CD4-positive, alpha-beta T cell (primary cell): ENCODE results near the gene YIF1A. TPM values are rescaled to one million over a fixed set of nuclear protein-coding genes. Genes with fewer than 3 reads are reported as not detected.
A peak's percentile ranks its signal among the peaks of the same experiment; 100 is the strongest.

Source experiments
- ATAC-seq: fragments of 200-7000 bp; cut with Tn5 transposase; one replicate; pipeline ENCODE4 v1.10.0; 2022; ENCODE audit warnings: mild to moderate bottlenecking; ENCODE audit not compliant: poor library complexity
- CTCF ChIA-PET: fragments of 350-600 bp; sonication (Branson Sonifier 250); formaldehyde crosslinking; loops from one replicate; lab custom pipeline; 2021; ENCODE audit warnings: antibody characterized with exemption, inconsistent platforms; lab: Charles Lee
- POLR2A ChIA-PET: fragments of 350-600 bp; sonication (Branson Sonifier 250); formaldehyde crosslinking; loops from one replicate; lab custom pipeline; 2021; ENCODE audit warnings: antibody characterized with exemption, inconsistent platforms; lab: Charles Lee
- DNase-seq, 14 experiments: peaks; one replicate each; pipeline ENCODE4 v3.0.0-alpha.2; 2013 to 2020; ENCODE audit warnings: mixed read lengths in 2 of 14
- H3K27ac ChIP-seq, 2 donors: one replicate each; pipeline versions ENCODE4 v1.5.1 to v1.7.0; 2013; ENCODE audit warnings: low read length in 2 of 2, low read depth in 1 of 2, mild to moderate bottlenecking in 1 of 2
- H3K27me3 ChIP-seq, 2 experiments: 1 replicate in 1 of 2; 2 replicates in 1 of 2; pipeline versions ENCODE4 v1.6.1 to v1.7.0; 2013; ENCODE audit warnings: low read length in 2 of 2, control low read depth in 1 of 2, mild to moderate bottlenecking in 1 of 2, moderate library complexity in 1 of 2; ENCODE audit not compliant: insufficient read depth in 2 of 2, control insufficient read depth in 1 of 2
- H3K36me3 ChIP-seq: one replicate; pipeline ENCODE4 v1.6.1; 2013; ENCODE audit warnings: low read length, control low read depth; ENCODE audit not compliant: insufficient read depth
- H3K4me1 ChIP-seq: one replicate; pipeline ENCODE4 v1.6.1; 2013; ENCODE audit warnings: low read length, control low read depth; ENCODE audit not compliant: insufficient read depth
- H3K4me3 ChIP-seq: one replicate; pipeline ENCODE4 v1.5.1; 2013; ENCODE audit warnings: mild to moderate bottlenecking, low read length, moderate library complexity
- H3K9me3 ChIP-seq, 2 experiments: 1 replicate in 1 of 2; 2 replicates in 1 of 2; pipeline versions ENCODE4 v1.6.1 to v1.7.0; 2013; ENCODE audit warnings: low read length in 2 of 2, mild to moderate bottlenecking in 2 of 2, control low read depth in 1 of 2, moderate library complexity in 1 of 2; ENCODE audit not compliant: control insufficient read depth in 1 of 2, insufficient read depth in 1 of 2
- H3K27ac Mint-ChIP-seq: one replicate; pipeline ENCODE4 v1.8.0; 2020; ENCODE audit warnings: mixed read lengths
- H3K27me3 Mint-ChIP-seq: one replicate; pipeline ENCODE4 v1.8.0; 2021; ENCODE audit warnings: mixed read lengths
- H3K36me3 Mint-ChIP-seq: one replicate; pipeline ENCODE4 v1.8.0; 2021; ENCODE audit warnings: low read depth, mixed read lengths
- H3K4me1 Mint-ChIP-seq: one replicate; pipeline ENCODE4 v1.8.0; 2021; ENCODE audit warnings: low read depth, mixed read lengths
- H3K4me3 Mint-ChIP-seq: one replicate; pipeline ENCODE4 v1.8.0; 2020; ENCODE audit warnings: mild to moderate bottlenecking, mixed read lengths
- H3K9me3 Mint-ChIP-seq: one replicate; pipeline ENCODE4 v1.8.0; 2020; ENCODE audit warnings: mixed read lengths
- intact Hi-C, 2 experiments: fragments of 100-400 bp; cut with DNase I in 1 of 2; cut with micrococcal nuclease in 1 of 2; formaldehyde crosslinking; loops; one replicate each; pipeline versions ENCODE4 v1.15.1 to v1.9.0; 2023 to 2025; cut with DNase I, micrococcal nuclease
- total RNA-seq, 174 experiments: library from RNA in 2 of 174; stranded (reverse) in 2 of 174; gene quantifications; one replicate each; pipeline ENCODE4 v1.2.3 and lab custom pipeline; 2021 to 2026
- TF ChIP-seq, protein P1 (sequence below): fragments of 200-600 bp; IDR thresholded peaks from one replicate; pipeline ENCODE4 v1.8.0; 2022; ENCODE audit warnings: antibody characterized with exemption, mild to moderate bottlenecking

YIF1A gene
- total RNA-seq, 2 experiments from 2014 or later = 17.4 to 21.1 TPM

DNA sequence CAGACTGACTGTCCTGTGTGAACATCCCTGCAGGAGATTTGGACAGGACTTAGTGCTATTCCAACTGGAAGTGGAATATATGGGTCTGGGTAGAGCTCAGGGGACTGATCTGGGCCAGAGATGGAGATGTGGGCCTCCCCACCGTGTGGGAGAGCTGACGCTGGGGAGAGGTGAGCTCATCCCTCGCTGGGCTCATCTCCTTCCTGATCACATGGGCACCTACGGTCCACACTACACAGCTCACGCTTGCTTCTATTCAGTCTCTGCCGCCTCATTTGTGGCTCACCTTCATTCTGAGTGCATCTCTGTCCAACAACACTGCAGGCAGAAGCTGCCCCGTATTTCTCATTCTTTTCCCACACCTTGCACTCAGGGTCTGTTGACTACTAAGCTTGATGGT is 37.1 kb downstream of the YIF1A start:
- no peak for ATAC-seq
- peaks cover 16% of the 10 kb centered on the region for H3K36me3 ChIP-seq
- H3K4me1 ChIP-seq = peaks cover 9% of the 10 kb centered on the region
- Mint-ChIP-seq H3K9me3 (no peaks in the 10 kb centered on the region), H3K4me1 (peaks cover 16% of the 10 kb centered on the region), H3K27ac (peak overlapping the region; percentile 59), H3K36me3 (peaks cover 28% of the 10 kb centered on the region), H3K27me3 (no peaks in the 10 kb centered on the region), H3K4me3 (no peak overlapping the region)
- H3K27ac ChIP-seq = no peak overlapping the region
- CTCF ChIA-PET = interaction anchor here (1.5 to 1.8 kb wide), 2 partner anchors 29 to 30 kb away, joined by 5 to 7 read pairs; no protein-coding TSS in a partner anchor
- DNase-seq = no peak
- no peaks in the 10 kb centered on the region for H3K27me3 ChIP-seq
- intact Hi-C loops = no loop called here
- POLR2A ChIA-PET = interaction anchor here (0.7 kb wide), 2 partner anchors 100 to 774 kb away, joined by 3 read pairs; no protein-coding TSS in a partner anchor
- TF ChIP-seq, protein P1, sequence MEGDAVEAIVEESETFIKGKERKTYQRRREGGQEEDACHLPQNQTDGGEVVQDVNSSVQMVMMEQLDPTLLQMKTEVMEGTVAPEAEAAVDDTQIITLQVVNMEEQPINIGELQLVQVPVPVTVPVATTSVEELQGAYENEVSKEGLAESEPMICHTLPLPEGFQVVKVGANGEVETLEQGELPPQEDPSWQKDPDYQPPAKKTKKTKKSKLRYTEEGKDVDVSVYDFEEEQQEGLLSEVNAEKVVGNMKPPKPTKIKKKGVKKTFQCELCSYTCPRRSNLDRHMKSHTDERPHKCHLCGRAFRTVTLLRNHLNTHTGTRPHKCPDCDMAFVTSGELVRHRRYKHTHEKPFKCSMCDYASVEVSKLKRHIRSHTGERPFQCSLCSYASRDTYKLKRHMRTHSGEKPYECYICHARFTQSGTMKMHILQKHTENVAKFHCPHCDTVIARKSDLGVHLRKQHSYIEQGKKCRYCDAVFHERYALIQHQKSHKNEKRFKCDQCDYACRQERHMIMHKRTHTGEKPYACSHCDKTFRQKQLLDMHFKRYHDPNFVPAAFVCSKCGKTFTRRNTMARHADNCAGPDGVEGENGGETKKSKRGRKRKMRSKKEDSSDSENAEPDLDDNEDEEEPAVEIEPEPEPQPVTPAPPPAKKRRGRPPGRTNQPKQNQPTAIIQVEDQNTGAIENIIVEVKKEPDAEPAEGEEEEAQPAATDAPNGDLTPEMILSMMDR = no peak
- H3K4me3 ChIP-seq = no peak overlapping the region
- no peaks in the 10 kb centered on the region for H3K9me3 ChIP-seq

DNA sequence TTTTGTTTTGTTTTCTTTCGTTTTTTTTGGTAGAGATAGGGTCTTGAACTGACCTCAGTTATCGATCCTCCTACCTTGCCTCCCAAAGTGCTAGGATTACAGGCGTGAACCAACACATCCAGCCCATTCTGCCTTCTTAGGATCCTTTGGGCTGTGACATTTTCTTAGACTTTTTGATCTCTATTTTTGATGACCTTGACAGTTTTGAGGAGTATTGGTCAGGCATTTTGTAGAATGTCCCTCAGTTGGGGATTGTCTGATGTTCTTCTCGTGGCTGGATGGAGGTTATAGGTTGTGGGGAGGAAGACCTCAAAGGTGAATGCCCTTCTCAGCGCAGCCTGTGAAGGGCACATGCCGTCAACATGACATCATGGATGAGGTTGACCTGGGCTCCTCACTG is 40.0 kb downstream of the YIF1A start:
- ATAC-seq = no peak
- Mint-ChIP-seq H3K4me3 (no peak overlapping the region), H3K27me3 (no peaks in the 10 kb centered on the region), H3K36me3 (peaks cover 52% of the 10 kb centered on the region), H3K27ac (no peak overlapping the region), H3K4me1 (peaks cover 6% of the 10 kb centered on the region), H3K9me3 (no peaks in the 10 kb centered on the region)
- Histone ChIP-seq H3K4me3 (no peak overlapping the region), H3K27ac (peak overlapping the region in 1 of 2 donors; percentile 7), H3K36me3 (peaks cover 36% of the 10 kb centered on the region), H3K9me3 (no peaks in the 10 kb centered on the region), H3K27me3 (no peaks in the 10 kb centered on the region), H3K4me1 (no peaks in the 10 kb centered on the region)
- ChIA-PET CTCF (no interaction called here), POLR2A (no interaction called here)
- no peak for DNase-seq
- TF ChIP-seq, protein P1 = no peak
- intact Hi-C loops = no loop called here

DNA sequence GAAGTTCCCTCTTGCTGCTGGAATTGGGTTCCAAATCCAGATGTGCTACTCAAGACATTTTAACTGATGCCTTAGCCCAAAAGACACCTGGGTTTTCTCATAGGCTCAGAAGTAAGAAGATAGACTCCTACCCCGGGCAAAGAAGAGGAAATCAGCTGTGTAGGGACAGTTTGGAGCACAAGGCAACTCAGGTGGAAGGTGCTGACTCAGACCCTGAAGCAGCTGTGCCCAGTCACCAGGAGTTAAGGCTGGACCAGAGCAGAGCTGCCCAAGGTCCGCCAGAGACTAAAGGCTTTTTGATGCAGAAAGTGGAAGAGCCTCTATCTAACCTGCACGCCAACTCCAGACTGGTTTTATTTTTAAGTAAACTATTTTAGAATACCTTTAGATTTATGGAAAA is 41.1 kb downstream of the YIF1A start:
- H3K9me3 ChIP-seq = no peaks in the 10 kb centered on the region
- TF ChIP-seq, protein P1 = no peak
- Mint-ChIP-seq H3K36me3 (peaks cover 59% of the 10 kb centered on the region), H3K27ac (peak overlapping the region; percentile 5), H3K27me3 (no peaks in the 10 kb centered on the region), H3K4me1 (peaks cover 6% of the 10 kb centered on the region), H3K4me3 (no peak overlapping the region), H3K9me3 (no peaks in the 10 kb centered on the region)
- H3K27me3 ChIP-seq = no peaks in the 10 kb centered on the region
- DNase-seq = no peak
- no peaks in the 10 kb centered on the region for H3K4me1 ChIP-seq
- no peak overlapping the region for H3K4me3 ChIP-seq
- ChIA-PET POLR2A (no interaction called here), CTCF (no interaction called here)
- no peak for ATAC-seq
- intact Hi-C loops = no loop called here
- peaks cover 46% of the 10 kb centered on the region for H3K36me3 ChIP-seq
- no peak overlapping the region for H3K27ac ChIP-seq
